GM12892 (cell line): ENCODE measurements around the gene KLK15.
"Not testable (repeated sequence)": the region's sequence is repeated elsewhere in the genome, so short reads cannot be mapped to it uniquely, and the experiment has no call there.

Experiments
- DNase-seq: peaks from one replicate; pipeline ENCODE4 v3.0.0; 2011; ENCODE audit not compliant: insufficient read length
- FAIRE-seq: peaks from 2 replicates; lab custom pipeline; 2011; peaks lifted over from hg19 to GRCh38; lab: Jason Lieb, UNC
- POLR2A ChIP-seq: IDR thresholded peaks from 2 replicates; pipeline ENCODE4 v1.6.1; 2011; ENCODE audit warnings: low read depth, low read length, control low read depth
- POLR2AphosphoS5 ChIP-seq: IDR thresholded peaks from 2 replicates; pipeline ENCODE4 v1.6.1; 2011; ENCODE audit warnings: low read depth, low read length, control low read depth
- TAF1 ChIP-seq: IDR thresholded peaks from 2 replicates; pipeline ENCODE4 v1.6.1; 2011; ENCODE audit warnings: low read depth, mild to moderate bottlenecking, control low read depth, low read length, borderline replicate concordance

Gene KLK15

GRCh38 chr19:50792272-50793250, 40.8 kb downstream of the KLK15 start:
- DNase-seq = no peak
- no peak for TF ChIP-seq TAF1
- 0 out of 2 replicates have a peak, but pooled peaks have one; percentile 10 for TF ChIP-seq POLR2A
- no peak; the same call in 1 of the 2 replicates for TF ChIP-seq POLR2AphosphoS5
- FAIRE-seq = no peak

- FAIRE-seq = no peak
- DNase-seq = no peak
- TF ChIP-seq POLR2AphosphoS5 (no peak), TAF1 (no peak), POLR2A (no peak)
These were observed 41.6 kb downstream of the KLK15 start for GRCh38 chr19:50791594-50792271.

GRCh38 chr19:50790922-50791467, 42.4 kb downstream of the KLK15 start:
- TF ChIP-seq POLR2AphosphoS5 (peak; percentile 51; the same call in 1 of the 2 replicates), POLR2A (peak; percentile 49), TAF1 (no peak)
- no peak for DNase-seq
- FAIRE-seq = no peak

- no peak for DNase-seq
- TF ChIP-seq POLR2AphosphoS5 = no peak
- no peak for TF ChIP-seq TAF1
- no peak for TF ChIP-seq POLR2A
- FAIRE-seq = no peak
These were observed 43.0 kb downstream of the KLK15 start, which contains the start of gene ACP4 for GRCh38 chr19:50790396-50790795. Gene ACP4, plus strand, starts transcription at chr19:50790415. Its CDS starts 0 bp downstream, at chr19:50790415.

- TF ChIP-seq POLR2AphosphoS5 = no peak
- TF ChIP-seq POLR2A = no peak
- TF ChIP-seq TAF1 = no peak
- DNase-seq (no peak), FAIRE-seq (no peak)
These were observed 48.0 kb downstream of the KLK15 start for GRCh38 chr19:50785329-50785728.

GRCh38 chr19:50784710-50785109, 48.7 kb downstream of the KLK15 start:
- no peak for FAIRE-seq
- TF ChIP-seq TAF1 (no peak), POLR2A (no peak), POLR2AphosphoS5 (no peak)
- DNase-seq = no peak

- not testable (repeated sequence) for FAIRE-seq, DNase-seq
These were observed 49.6 kb downstream of the KLK15 start for GRCh38 chr19:50783848-50784152.

GRCh38 chr19:50780753-50781435, 52.5 kb downstream of the KLK15 start:
- FAIRE-seq (no peak), DNase-seq (no peak)

GRCh38 chr19:50779504-50780457, 53.6 kb downstream of the KLK15 start:
- DNase-seq (no peak), FAIRE-seq (no peak)
- TF ChIP-seq POLR2AphosphoS5 (no peak), TAF1 (no peak), POLR2A (no peak)

More at GRCh38 chr19:50780753-50781435, 52.5 kb downstream of the KLK15 start:
- TF ChIP-seq POLR2A = no peak
- TF ChIP-seq TAF1 = no peak
- TF ChIP-seq POLR2AphosphoS5 = no peak

GRCh38 chr19:50778906-50779430, 54.4 kb downstream of the KLK15 start:
- FAIRE-seq (no peak), DNase-seq (no peak)
- TF ChIP-seq POLR2AphosphoS5 = no peak
- no peak for TF ChIP-seq TAF1
- TF ChIP-seq POLR2A = no peak
